ENCODE data around the gene PRDM16. TPM values are rescaled to one million over a fixed set of nuclear protein-coding genes. Genes with fewer than 3 reads are reported as not detected.
A peak's percentile ranks its signal among the peaks of the same experiment; 100 is the strongest.

Gene PRDM16
- total RNA-seq, 1 donor from 2014 or later, result not detected

DNA sequence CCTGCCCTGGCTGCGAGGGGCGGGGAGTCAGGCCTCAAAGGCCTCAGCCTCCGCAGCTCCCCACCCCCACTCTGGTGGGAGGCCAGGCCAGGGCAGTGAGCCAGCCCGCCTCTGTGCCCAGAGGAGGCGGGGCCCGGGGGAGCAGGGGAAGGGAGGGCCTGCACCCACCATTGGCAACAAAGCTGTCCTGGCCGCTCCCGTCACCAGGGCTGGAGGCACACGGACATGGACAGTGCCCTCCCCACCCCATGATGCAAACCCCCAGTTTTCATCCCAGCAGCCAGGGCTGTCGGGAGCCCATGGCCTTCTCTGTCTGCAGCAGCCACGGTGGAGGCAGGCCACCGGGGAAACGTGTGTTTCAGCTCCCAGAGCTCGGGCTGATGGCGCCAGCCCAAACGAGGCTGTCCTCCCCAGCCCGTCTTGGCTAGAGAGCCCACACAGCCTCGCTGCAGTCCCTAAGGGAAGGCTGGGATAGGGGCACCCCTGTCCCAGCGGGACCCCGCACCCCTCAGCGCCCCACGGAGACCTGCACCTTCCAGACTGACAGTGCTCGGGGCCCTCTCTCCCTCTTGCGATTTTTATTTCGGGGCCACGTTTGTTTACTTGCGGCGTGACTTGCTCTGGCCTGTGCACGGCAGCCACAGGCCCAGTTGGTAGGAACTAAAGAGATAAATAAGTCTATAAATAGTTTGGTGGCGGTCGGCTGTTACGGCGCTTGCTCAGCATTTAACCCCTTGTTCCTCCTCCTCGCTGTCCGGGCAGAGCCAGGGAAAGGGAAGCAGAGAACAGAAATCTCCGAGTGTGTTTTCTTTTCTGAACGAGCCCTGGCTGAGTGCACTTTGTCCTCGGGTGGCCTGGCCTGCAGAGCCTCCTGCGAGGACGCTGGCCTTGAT lies 101.8 kb downstream of the PRDM16 start:
- DNase-seq, result no peak

DNA sequence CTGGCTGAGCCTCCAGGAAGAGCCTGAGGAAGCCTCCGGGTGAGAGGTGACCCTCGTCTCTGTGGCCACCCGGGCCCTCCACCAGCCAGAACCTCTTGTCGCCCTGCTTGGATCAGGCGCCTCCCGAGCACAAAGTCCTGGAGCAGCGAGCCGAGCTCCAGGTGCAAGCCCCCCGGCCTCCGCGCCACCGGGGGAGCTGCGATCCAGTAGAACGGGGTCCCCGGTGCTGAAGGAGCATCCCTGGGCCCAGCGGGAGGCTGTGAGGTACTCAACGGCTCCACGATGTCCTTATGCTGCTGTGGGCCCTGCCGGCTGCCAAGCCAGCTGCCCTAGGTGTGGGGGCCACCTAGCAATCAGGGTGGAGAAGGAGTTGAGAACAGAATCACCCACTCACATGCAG lies 102.8 kb downstream of the PRDM16 start:
- no peak for DNase-seq

DNA sequence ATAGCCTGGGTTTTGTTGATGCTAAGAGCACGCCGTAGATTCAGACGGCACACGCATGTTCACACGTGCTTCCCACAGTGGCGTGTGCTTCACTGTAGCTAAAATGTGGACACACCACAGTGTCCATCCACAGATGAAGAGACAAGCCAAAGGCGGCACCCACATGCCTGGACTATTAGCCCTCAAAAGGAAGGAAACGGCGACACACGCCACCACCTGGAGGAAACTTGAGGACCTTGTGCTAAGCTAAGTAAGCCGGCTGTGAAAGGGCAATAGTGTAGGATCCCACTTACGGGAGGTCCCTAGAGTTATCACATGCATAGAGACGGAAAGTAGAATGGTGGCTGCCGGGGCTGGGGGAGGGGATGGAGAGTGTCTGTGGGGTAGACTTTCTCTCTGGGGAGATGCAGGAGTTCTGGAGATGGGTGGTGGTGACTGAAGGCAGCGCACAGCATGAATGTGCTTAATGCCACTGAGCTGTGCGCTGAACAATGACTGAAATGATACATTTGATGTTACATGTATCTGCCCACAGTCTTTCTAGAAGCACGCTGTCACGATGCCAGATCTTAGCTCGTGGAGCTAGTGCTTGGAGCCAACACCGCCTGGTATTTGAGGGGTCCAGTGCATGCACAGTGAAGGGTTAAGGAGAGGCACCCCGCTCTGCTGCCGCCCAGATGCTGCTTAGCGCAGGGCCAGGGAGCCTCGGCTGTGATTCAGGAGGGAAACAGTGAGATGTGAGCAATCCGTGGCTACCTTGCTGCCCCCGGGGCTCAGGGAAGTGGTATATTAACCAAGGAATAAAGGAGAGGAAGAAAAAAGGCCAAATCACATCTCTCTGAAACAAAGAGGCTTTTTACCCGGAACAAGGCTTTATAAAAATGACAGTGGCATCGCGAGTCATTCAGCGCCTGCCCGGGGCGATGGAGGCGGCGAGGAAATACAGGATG lies 103.7 kb downstream of the PRDM16 start:
- no peak for DNase-seq

DNA sequence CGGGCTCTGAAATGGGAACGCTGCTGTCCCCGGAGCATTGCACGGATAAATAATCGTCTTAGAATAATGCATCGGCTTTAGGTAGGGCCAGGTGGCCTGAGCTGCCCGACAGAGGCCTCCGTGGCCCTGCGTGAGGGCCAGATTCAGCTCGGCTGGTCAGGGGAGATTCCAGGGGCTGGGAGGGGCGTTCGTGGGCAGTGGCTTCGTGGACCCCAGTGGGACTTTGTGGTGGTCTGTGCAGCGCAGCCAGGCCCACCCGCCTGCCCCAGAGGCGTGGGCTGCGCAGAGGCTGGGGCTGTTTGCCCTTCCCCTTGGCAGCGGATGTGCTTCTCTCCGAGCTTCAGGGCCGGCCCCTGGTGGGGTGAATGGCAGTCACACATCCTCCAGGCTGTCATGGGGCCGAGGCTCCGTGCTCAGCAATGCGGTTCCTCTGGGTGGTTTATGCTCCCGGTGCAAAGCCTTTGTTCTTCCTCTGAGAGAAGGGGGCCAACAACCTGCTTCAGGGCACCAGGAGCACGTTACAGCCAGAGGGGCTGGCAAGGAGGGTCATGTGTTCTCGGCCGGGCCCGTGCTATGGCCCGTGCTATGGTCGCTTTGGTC lies 104.5 kb downstream of the PRDM16 start:
- no peak for DNase-seq

DNA sequence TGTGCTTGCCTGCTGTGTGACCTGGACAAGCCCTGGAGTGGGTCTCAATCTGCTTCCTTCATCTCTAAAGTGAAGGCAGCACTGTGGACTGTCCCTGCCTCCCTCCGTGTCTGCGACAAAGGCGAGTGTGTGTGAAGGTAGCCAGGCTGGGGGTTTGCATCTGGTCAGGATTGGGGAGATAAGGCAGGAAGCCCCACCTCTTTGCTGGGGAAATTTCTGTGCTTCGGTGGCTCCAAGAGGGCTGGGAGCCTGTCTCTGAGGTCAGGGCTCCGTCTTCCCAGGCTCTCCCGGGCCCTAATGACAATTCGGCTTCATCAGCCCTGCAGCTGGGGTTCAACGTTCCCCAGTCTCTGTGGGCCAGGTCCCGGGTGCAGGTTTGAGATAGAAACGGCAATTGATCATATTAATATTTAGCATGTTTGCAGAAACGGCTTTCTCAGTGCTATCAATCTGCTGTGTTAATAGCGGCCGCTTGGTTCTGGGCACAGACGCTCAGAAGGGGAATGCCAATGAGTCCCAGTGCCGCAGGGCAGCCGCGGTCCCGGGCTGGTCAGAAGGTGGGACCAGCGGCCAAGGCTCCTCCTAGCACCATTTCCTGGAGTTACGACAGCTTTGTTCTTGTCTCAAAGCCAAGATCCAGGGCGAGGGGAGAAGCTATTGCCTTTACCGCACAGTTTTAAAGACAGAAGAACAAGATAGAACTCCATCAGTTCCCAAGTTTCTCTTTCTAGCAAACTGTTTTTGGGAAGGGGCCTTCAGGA lies 105.7 kb downstream of the PRDM16 start:
- no peak for DNase-seq

DNA sequence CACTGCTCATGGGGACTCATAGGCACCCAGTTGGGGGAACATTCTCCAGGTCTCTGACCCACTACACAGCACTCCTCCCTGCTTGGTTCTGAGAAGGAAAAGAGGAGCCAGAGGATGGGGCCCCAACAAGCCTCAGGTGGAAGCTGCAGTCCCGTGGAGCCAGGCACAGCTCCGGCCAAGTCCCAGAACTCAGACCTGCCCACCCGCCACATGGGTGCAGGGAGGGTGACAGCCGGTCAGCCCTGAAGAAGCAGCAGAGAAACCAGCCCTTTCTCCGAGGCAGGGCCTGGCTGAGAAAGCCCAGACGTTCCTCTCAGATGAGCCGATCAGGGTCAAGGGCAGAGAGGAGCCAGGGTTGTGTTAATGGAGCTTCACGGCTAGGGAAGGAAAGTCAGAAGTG lies 106.5 kb downstream of the PRDM16 start:
- no peak for DNase-seq

DNA sequence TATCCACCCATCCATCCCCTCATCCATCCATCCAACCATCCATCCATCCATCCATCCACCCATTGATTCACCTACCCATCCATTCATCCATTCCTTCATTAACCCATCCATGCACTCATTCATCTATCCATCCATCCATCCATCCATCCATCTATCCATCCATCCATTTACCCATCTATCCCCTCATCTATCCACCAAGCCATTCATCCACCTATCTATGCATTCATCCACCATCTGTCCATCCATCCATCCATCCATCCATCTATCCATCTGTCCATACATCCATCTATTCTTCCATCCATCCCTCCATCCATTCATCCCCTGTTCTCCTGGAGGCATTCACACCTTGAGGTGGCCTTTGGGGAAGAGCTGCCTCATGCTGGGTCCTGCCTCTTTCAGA lies 107.0 kb downstream of the PRDM16 start:
- DNase-seq, result no peak

DNA sequence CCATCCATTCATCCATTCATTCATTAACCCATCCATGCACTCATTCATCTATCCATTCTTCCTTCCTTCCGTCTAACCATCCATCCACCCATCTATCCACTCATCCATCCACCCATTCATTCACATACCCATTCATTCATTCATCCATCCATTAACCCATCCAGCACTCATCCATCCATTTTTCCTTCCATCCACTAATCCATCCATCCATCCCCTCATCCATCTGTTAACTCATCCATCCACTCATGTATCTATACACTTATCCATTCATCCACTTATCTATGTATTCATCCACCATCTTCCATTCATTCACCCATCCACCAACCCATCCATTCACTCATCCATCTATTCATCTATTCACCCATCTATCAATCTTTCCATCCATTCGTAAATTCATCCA lies 107.8 kb downstream of the PRDM16 start:
- no peak for DNase-seq

DNA sequence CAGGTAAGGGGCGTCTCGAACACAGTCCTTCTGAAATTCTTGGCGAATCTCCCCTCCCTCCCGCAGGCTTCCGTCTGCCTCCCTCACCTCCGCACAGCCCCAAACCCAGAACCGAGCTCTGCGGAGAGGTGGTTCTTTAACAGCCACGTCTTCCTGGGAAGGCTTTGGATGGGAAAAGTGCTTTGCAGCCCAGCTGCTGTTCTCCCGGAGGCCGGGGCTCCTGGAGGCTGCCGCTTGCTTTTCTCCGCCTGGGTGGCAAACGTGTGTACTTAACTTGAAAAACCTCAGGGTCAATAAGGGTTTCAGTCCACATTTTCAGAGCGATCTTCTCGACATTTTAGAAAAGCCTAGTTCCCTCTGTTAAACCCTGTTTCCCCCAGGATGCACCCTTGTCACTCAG lies 109.3 kb downstream of the PRDM16 start:
- no peak for DNase-seq

DNA sequence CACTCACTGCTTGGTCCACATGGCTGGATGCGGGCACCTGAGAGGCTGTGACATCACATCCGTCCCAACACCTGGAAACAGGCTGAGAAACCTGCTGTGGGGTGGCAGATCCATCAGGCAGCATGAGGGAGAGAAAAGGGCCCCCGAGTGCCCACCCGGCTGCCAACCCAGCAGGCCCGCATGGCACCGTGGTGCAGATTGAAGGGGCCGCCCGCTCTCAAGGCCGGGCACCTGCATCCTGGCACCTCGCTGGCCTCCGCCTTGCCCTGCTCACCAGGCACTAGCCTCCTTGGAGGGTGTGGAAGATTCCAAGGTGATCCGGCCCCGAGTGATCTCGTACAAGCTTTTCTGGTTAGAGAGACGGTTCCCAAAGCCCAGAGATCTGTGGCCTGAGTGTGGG lies 110.5 kb downstream of the PRDM16 start:
- DNase-seq, result no peak

DNA sequence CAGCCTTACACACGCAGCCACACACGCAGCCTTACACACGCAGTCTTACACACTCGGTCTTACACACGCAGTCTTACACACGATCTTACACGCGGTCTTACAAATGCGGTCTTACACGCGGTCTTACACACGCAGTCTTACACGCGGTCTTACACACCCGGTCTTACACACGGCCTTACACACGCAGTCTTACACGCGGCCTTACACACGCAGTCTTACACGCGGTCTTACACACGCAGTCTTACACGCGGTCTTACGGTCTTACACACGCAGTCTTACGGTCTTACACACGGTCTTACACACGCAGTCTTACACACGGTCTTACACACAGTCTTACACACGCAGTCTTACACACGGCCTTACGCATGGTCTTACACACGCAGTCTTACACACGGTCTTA lies 111.9 kb downstream of the PRDM16 start:
- DNase-seq, result peak; percentile 2

DNA sequence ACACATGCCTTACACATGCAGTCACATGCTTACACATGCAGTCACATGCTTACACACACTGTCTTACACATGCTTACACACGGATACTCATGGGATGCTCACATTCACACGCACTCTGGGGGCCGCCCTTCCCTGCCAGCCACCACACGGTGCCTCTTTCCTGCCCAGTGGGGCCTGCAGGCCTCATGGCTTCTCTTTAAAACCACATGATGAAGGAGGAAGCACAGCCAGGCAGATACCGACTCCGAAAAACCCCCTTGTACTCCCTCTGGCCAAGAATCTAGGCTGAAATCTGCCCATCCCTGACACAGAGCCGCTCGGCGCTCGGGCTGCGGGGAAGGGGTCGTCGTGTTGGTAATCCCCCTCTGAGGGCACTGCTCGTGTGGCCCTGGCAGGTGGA lies 113.0 kb downstream of the PRDM16 start:
- no peak for DNase-seq

DNA sequence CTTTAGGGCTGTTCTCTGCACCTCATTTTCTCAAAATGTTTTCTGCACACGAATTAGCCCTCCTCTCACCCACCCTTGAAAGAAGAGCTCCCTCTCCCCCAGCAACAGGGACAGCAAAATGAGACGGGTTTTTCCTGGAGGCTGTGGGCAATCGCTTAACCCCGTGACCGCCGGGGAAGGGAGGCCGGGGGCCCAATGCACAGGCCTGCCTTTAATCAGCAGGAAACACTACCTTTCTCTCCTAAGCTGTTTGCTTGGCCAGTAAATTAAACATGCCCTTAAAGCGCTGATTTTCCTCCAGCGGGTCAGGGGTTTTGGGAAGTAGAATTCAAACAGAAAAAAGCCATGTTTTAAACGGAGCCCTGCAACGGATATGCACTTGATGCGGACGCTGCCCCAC lies 114.4 kb downstream of the PRDM16 start:
- no peak for DNase-seq

DNA sequence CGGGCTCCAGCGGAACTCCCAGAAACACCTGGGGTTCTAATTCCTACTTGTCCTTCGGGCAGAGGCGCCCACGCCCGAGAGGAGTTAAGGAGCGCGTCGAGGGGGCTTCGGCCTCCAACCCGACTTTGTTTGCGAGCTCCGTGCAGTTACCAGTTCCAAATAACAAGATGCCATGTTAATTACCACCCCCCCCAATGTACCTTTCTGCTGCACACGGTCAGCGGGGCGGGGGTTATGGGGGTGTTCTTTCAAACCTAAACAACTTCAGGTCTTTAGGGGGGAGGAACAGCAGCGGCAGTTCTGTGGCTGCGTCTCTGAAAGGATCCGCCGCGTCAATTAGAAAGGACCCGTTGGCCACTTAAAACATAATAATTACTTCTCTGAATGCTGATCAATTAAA lies 114.8 kb downstream of the PRDM16 start:
- no peak for DNase-seq

DNA sequence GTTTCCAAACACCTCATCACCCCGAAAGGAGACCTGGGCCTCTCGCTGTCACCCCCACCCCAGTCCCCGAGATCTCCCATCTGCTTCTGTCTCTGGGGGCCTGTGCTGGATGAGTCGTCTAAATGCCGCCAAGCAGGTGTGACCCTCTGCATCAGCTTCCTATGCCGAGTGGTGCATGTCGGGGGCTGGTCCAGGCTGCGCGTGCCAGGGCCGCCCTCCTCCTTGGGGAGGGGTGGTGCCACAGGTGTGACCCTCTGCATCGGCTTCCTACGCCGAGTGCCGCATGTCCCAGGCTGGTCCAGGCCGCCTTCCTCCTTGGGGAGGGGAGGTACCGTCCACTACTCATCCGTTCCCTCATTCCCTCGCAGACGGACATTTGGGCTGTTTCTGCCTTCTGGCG lies 115.7 kb downstream of the PRDM16 start:
- DNase-seq, result no peak

DNA sequence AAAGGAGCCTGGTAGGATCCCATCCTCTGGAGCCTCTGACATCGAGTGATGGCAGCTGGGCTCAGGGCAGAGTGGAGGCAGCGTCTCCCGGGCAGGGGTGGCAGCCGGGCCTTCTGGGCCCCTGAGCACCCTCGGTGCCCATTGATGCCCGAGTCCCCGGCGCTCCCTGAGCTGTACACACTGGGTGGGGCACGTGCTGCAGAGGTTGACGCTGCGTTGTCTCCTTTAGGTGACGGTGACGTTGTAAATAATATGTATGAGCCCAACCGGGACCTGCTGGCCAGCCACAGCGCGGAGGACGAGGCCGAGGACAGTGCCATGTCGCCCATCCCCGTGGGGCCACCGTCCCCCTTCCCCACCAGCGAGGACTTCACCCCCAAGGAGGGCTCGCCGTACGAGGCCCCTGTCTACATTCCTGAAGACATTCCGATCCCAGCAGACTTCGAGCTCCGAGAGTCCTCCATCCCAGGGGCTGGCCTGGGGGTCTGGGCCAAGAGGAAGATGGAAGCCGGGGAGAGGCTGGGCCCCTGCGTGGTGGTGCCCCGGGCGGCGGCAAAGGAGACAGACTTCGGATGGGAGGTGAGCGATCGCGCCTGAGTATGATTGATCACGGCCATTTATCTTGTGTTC lies 117.0 kb downstream of the PRDM16 start:
- DNase-seq, result no peak

DNA sequence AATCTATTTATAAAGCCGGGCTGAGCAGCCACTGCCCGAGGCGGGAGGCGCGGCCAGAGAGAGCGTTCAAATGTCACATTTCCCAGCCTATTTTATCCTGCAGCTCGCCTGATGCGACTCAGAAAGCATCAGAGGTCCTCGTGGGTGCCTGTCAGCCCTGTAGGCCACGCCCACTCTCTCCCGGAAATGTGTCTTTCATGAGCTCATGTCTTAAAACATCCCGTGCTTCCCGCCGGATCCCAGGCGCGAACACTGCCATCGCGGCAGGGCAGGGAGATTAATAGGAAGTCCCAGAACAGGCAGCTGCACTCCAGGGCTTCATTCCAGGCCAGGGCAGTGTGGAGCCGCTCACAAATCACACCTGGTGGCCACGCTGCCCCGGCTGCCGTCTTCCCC lies 117.5 kb downstream of the PRDM16 start:
- peak; percentile 21 for DNase-seq

DNA sequence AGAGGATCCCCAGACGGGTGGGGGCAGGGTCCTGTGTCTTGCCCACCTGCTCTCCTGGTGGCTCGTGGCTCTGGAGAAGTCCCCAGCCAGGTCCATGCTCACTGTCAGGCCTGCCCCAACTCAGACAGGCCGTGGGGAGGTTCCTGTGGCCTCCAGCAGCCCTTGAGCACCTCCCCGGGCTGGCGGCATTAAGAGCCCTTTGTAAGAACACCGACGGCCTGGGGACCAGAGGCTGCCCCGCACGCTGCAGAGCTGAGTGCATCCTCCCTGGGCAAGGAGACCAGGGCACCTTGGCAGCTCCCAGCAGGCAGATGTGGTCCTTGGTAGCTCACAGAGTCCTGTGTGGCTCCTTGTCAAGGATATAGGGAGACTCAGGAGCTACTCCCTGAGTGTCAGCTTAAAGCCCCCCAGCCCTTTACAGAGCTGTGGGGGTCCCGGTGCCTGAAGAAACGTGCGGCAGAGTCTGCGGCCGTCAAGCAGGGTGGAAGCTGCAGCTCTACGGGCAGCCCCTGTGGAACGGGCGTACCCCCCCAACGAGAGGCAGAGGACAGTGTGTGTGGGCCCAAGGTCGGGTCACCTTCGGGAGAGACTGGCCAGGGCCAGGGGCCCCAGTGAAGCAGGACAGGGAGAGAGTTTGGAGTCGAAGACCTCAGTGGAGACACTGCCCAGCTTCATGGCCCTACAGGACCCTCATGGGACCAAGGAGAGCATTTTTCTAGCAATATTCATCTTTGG lies 118.6 kb downstream of the PRDM16 start:
- DNase-seq, result no peak

DNA sequence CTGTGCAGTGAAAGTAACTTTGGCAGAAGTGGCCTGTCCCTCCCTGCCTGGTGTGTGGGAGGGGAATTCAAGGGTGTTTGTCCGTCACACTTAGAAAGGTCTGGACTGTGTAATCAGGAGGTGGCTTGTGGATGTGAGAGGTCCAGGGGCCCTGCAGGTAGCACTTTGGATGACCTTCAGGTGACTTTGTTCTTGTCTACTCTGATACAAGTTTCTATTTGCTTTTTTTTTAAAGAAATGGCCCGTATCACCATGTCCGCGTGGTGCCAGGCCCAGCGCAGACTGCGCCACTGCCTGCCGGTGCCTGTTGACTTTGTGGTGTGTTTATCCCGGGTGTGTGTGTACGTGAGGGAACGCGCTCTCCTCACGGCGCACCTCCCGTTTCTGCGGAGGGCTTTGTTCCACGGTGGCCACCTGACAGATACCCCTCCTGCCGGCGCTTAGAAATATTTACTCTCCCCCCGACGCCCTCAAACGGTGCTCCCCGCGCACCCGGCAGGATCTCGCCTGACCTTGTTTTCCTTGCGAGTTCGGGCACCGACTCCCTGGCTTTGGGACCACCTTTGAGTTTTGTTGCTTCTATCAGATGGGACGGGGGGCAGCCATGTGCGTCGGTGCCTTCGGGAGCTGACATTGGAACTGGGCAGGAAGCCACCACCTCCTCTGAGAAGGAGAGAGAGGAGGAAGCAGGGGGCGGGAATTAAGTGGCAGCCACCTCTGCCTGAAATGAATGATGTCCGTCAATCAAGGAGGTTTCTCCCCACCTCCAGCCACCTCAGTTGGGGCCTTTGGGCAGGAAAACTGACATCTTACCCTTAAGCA lies 119.4 kb downstream of the PRDM16 start:
- no peak for DNase-seq
